Ectodermal cell (in vitro differentiated cells): ENCODE measurements around the gene PRR20E.
"Not testable (repeated sequence)": the region's sequence is repeated elsewhere in the genome, so short reads cannot be mapped to it uniquely, and the experiment has no call there.

Experiments used
- H3K27ac ChIP-seq: 2 replicates; pipeline ENCODE4 v1.7.0; 2013; ENCODE audit warnings: mild to moderate bottlenecking, low read depth, low read length; ENCODE audit not compliant: insufficient read depth, poor library complexity, severe bottlenecking
- H3K27me3 ChIP-seq: 2 replicates; pipeline ENCODE4 v1.7.0; 2013; ENCODE audit warnings: mild to moderate bottlenecking, low read length; ENCODE audit not compliant: insufficient read depth, control insufficient read depth, poor library complexity, severe bottlenecking
- H3K36me3 ChIP-seq: one replicate; pipeline ENCODE4 v1.7.0; 2013; ENCODE audit warnings: low read length; ENCODE audit not compliant: control insufficient read depth, insufficient read depth
- H3K4me1 ChIP-seq: one replicate; pipeline ENCODE4 v1.7.0; 2013; ENCODE audit warnings: low read length; ENCODE audit not compliant: control insufficient read depth, insufficient read depth
- H3K4me3 ChIP-seq: 2 replicates; pipeline ENCODE4 v1.7.0; 2013; ENCODE audit warnings: low read depth, low read length, control low read depth; ENCODE audit not compliant: insufficient read depth
- H3K9me3 ChIP-seq: 2 replicates; pipeline ENCODE4 v1.7.0; 2013; ENCODE audit warnings: mild to moderate bottlenecking, low read length, moderate library complexity; ENCODE audit not compliant: control insufficient read depth
- WGBS, 2 experiments: methylation state at CpG; one replicate each; pipeline ENCODE4 v1.1.7; 2013; ENCODE audit warnings: missing lambda C conversion rate in 2 of 2; 5-methylcytosine and 5-hydroxymethylcytosine counted together

The PRR20E gene

DNA sequence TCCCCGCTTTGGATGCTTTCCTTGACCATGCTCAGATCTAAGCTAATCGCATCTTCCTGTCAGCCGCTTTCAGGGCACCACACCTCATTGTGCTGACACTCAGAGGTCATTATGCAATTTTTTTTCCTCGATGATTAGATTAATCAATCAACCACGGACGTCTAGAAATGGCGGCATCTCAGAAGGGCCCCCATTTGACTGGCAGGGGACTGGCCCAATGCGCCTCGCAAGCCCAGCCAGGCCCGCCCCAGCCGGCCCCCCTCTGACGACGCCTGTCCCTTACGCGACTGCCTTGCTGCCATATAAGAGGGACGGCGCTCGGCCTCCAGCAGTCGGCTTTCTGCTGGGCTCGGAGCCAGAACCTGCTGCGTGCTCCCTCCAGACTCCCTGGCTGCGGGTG, 13.2 kb upstream of the PRR20E start, which contains the start of gene PRR20C:
Gene PRR20C, plus strand, starts transcription at position 301 of the 400 bp plus-strand sequence. CDS start 387 bp downstream, outside the sequence.
- not testable (repeated sequence) for H3K36me3 ChIP-seq, H3K27ac ChIP-seq, H3K9me3 ChIP-seq, H3K27me3 ChIP-seq, H3K4me3 ChIP-seq, H3K4me1 ChIP-seq
- no CpG with 5 or more reads among the region's 22 CpGs for WGBS, 2 experiments

DNA sequence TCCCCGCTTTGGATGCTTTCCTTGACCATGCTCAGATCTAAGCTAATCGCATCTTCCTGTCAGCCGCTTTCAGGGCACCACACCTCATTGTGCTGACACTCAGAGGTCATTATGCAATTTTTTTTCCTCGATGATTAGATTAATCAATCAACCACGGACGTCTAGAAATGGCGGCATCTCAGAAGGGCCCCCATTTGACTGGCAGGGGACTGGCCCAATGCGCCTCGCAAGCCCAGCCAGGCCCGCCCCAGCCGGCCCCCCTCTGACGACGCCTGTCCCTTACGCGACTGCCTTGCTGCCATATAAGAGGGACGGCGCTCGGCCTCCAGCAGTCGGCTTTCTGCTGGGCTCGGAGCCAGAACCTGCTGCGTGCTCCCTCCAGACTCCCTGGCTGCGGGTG, 6.7 kb upstream of the PRR20E start, which contains the start of gene PRR20D:
Gene PRR20D, plus strand, starts transcription at position 301 of the 400 bp plus-strand sequence. CDS start 387 bp downstream, outside the sequence.
- H3K9me3 ChIP-seq, H3K36me3 ChIP-seq, H3K4me3 ChIP-seq, H3K27me3 ChIP-seq, H3K27ac ChIP-seq, H3K4me1 ChIP-seq: not testable (repeated sequence)
- WGBS, 2 experiments, result no CpG with 5 or more reads among the region's 22 CpGs

DNA sequence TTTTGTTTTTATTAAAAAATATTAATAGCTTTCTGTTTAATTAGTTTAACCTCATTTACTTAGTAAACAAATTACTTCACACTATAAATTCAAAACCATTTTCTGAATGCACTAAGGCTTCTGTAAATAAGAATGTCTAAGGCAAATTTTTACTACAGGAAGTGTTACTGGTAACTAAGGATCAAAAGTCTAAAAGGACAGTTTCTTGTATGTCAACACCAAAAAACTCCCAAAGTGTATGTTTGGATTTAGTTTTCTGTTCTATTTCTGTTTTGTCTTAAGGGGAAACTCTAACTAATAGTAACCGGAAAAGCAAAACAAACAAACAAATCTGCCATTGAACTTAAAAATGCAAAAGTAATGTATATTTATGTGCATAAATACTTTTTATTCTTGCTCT, 24.7 kb downstream of the PRR20E start:
- no peak overlapping the region for H3K27ac ChIP-seq
- no peaks in the 10 kb centered on the region for H3K4me1 ChIP-seq
- H3K9me3 ChIP-seq, result no peaks in the 10 kb centered on the region
- no peak overlapping the region for H3K4me3 ChIP-seq
- no CpG with 5 or more reads among the region's 1 CpG for WGBS, 2 experiments
- no peaks in the 10 kb centered on the region for H3K36me3 ChIP-seq
- no peaks in the 10 kb centered on the region for H3K27me3 ChIP-seq

DNA sequence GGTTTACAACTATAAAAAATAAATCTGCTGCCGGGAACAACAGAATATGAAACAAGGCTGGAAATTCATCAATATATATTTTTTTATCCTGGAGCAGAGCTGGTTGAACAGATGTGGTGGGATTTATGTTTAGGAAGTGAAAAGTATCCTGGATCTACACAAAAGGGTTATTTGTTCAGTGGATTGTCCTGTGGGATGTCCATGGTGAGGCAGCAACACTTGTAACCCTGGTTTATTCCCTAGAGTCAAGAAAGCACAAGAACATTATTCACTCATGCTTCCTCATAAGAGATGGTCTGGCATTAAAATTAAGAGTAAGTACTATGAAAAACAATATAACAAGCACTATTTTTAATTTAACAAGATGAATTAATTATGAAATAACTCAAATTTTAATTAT, 46.0 kb downstream of the PRR20E start:
- Histone ChIP-seq H3K36me3 (no peaks in the 10 kb centered on the region), H3K27me3 (no peaks in the 10 kb centered on the region), H3K4me1 (no peaks in the 10 kb centered on the region), H3K27ac (no peak overlapping the region), H3K4me3 (no peak overlapping the region), H3K9me3 (no peaks in the 10 kb centered on the region)
- 100% methylated on average over 1 of the region's 1 CpG; no CpG with 5 or more reads in 1 of the 2 experiments for WGBS, 2 experiments
